Activated effector memory CD4-positive, alpha-beta T cell treated with anti-CD3 and anti-CD28 coated beads, Interleukin-2, amount 50 U/mL, for 16 hours (primary cell): ENCODE results near the gene PTPRJ.
A peak's percentile ranks its signal among the peaks of the same experiment; 100 is the strongest.

Source experiments
- DNase-seq: peaks from one replicate; pipeline ENCODE4 v3.0.0-alpha.2; 2020

The PTPRJ gene

DNA sequence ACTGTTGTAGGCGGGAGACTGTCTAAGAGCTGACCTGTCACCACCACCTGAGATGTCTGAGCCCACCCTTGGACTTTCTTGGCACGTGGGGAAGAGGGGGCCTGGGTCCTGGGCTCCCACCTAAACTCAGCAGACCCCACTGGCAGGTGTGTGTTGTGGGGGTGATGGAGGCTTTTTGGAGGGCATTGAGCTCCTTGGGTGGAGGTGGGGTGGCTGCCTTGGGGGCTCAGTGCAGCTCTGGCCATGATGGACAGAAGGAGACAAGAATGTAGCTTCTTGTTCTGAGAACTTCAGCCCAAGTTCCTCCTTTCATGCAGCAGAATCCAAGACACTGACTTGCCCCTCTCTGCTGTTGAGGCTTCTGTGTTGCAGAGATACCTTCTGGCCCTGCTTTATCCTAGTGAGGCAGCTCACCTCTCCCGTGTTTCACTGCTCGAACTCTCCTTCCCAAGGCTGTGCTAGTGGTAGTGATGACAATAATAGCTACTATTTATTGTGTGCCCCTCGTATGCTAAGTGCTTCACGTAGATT, 119.6 kb downstream of the PTPRJ start:
- no peak for DNase-seq

DNA sequence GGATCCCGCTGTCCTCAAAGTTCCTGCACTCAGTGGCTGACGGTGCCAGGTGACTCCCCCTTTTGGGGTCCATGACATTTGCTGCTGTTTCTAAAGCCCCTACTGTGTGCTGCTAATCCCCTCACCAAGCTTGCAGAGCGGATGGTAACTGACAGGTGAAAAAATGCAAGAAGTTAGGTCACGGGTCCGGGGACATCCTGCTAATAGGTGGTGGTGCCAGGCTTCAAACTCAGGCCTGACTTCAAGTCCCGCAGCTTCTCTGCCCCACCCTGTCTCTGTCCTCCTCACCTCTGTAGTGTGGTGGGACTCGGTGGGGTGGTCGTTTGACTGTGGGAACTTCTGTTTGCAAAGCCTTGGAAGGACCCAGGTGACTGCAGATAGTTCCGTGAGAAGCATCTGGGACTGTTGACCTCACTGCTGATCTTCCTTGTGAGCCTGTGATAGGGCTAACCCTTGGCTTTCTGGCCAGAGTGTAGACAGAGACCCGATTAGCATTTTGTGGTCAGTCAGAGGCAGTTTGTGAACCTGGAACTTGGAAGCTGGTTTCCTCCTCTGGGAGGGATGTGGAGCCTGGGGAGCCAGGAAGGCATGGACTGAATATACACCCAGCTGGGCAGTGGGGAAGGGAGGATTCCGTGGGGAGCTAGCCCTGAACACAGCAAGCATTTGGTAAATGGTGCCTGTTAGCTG, 120.8 kb downstream of the PTPRJ start:
- DNase-seq = no peak

DNA sequence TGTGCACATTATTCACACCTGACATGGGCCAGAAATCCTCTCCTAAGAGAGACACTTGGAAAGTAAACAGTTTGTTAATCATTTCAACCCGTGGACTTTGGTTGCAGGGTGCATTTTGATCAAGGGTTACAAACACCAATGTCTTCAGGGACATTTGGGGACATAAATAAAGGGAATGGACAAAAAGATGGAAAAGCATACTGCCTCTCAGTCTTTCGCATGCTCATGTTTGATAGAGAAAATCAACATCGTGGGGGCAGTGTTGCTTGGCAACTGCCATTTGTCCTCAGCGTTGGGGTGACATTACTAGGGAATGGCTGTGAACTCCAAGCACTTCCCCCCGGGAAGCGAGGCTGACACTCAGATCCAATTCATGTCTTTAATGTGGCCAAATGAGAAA, 121.6 kb downstream of the PTPRJ start:
- no peak for DNase-seq

DNA sequence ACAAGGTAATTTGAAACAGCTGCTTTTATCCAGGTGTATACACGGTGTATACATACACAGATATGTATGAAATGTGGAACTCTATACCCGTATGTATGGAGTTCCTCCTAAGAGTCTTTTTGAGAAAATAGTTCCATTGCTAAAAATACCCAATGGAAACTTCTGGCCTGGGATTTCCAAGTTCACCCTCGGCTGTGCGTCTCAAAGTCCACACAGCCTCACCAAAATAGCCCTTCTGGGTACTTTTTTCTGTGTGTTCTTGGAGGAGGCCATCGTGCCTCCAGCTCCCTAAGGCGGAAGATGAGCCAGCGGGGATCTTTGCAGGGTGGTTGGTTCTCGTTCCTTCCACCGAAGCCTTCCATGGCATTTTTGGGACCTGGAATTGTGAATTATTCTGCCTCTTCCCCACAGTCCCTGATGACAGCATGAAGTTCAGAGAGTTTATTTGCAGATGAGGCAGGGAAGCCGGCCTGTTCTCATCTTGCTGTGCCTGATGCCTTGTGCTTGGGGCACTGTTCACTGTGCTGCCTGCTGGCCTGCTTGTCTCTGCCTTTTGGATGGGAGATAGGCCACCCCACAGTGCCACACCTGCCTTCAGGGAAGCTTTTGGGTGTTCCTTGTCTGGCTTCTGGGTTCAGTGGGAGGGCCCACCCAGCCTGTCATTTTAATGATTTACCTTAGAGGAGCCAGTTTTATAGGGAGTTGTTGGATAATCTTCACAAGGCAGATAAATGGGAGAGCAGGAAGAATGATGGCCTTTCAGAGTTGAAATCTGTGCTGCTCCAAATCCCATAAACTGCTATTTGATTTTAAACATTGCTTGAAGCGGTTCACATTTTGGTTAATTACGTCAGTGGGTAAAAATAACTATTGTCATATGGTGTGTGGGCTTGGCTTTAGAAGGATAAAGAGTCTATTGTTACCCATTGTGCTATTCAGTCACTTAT, 123.5 kb downstream of the PTPRJ start:
- no peak for DNase-seq

DNA sequence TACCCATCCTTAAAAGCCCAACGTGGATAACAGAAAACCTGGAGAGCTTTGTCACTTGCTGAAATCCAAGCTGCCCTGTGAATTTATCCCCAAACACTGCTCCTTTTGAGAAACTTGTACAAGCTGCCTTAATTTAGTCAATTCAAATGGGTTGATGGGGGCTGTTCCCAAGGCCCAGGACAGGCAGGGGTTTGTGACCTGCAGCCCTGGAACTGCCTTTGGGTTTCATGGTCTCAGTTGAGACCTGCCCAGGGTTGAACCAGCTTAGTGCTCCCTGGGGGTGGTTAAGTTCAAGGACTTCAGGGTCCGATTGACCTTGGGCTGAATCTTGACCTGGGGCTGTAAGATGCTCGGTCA, 124.2 kb downstream of the PTPRJ start:
- no peak for DNase-seq

DNA sequence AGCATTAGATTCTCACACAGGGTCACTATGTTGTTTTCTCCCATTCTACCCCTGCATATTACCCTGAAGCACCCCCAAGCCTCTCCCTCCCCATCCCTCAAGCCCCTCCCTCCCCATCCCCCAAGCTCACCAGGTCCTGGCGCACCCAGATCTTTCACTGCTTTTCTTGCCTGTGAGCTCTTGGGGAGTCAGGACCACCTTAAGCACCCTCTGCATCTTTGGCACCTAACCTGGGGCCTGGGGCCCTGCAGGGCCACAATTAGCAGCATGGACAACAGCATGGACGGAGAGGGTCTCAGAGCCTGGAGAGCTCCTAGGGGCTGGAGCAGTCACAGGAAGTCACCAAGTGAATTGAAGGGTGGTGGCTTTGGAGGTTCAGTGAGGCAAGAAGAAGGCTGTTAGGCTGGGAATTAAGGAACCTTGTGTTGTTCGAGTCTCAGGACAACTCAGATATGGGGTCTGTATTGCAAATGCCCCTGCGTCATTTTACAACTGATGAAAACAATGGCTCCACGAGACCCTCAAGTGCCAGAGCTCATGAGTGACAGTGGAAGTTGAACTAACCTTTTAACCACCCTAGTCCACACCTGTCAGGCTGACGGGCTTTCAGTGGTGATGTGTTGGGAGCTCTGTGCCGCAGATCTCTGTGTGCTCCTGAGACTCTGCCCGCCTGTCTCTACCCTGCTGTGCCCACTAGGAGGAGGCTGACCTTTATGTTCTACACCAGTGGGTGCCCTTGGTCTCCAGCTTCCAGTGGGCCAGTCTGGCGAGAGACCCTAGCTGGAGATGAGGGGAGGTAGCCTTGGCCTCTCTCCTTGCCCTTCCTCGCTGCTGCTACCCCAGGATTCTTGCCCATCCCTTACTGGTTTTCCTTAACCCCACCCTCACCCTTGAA, 125.0 kb downstream of the PTPRJ start:
- no peak for DNase-seq

DNA sequence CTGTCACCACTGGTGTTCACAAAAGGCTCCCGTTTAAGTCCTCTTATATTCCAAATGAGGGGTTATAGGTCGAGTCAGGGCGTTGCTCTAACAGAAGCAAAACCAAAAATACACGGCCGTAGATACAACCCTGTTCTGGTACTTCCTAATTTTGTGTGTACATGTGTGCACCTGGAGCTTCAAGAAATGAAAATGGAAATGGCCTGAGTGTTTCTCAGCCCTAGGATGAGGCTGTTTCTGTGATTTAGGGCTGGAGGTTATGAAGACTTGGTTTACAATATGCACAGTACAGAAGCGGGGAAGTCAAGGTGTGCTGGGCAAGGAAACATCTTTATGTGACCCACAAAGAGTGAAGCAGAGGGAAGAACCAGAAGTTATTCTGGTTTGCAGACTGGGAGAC, 125.8 kb downstream of the PTPRJ start:
- no peak for DNase-seq

DNA sequence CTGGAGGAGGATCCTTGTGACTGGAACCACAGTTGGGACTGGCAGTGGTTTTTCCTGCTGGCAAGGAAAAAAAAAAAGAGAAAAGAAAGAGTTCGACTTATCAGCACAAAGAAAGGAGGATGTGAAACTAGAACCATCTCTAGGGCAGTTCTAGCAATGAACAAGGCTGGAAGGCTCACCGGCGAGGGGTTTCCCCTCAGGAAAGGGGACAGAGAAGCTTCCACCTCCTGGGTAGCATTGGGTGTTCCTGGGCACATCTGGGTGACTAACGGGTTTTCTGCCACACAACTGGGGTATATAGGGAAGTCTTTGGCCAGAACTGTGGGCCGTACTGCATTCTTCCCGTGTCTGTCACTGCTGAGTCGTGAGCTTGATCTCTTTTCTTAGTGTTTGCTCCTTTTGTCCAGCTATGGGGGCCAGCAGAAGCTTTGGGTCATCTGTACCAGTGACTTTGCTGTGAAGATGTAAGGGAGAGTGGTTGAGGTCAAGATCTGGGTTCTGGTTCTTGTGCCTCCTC, 126.9 kb downstream of the PTPRJ start:
- peak; percentile 72 for DNase-seq

DNA sequence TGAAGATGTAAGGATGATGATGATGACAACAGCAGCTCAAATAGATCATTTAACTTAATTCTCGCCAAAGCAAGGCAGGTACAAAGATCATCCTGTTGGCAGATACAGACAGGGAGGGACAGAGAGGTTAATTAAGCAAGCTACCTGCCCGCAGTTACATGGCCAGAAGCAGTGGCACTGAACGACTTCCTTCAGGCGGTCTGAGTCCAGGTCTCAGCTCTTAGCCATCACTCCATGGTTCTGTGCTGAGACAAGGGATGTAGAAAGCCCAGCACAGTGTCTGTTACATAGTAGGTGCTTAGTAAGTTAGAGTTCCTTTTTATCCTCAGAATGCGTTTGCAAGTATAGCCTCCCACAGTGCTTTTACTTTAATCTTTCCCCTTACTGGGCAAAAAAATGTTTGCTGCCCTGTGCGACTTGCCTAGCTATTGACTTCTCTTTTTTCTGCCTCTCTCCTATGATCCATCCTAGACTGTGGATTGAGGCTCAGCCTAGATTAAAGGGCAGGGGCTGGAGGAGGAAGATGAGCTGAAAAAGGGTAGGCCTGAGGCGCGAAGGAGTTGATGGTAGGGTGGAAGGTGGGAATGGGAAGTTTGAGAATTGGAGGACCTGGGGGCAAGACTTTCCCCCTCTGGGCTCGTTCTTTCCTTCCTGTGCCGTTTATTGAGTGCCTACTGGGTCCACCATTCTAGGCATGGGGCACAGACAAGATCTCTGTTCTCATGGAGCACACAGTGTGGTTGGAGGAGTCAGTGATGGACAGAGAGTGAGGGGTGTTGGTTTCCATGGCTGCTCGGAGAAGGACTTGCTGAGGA, 128.1 kb downstream of the PTPRJ start:
- DNase-seq = no peak

DNA sequence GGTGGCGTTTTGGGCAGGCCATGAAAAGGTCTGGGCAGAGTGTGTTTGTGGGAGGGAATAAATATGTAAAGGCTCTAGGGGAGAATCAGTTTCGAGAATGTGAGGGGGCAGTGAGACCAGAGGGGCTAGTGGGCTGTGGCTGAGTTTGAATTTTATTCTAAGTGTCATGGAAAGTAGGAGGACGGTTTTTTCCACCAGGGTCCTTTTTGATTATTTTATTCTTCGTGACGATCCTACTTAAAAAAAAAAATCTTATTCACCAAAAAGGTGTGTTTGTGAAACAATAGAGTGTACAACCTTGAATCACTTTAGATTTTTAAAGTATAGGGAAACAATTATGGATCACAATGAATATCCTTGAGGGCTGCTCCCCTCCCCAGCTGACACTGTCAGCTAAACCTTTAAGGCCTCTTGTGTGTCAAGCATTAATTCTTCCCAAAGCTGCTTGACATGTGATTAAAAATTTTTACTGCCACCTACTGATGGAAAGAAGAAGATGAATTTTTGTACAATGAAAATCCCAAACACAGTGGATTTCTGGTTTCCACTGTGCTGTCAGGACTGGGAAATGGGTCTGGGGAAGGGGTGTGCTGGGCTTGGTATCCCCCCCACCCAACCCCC, 128.8 kb downstream of the PTPRJ start:
- DNase-seq = no peak

DNA sequence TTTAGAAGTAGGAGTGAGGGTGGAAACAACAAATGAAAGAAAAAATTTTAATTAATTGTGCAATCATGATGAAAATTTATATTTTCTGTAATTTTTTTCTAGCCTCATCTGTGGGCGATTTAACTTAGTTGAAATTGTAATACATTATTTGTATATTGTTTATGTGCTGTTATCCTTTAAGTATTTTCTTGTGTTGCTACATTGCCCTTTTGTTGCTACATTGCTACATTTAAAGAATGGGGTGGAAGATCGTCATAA, 130.1 kb downstream of the PTPRJ start:
- DNase-seq = no peak

DNA sequence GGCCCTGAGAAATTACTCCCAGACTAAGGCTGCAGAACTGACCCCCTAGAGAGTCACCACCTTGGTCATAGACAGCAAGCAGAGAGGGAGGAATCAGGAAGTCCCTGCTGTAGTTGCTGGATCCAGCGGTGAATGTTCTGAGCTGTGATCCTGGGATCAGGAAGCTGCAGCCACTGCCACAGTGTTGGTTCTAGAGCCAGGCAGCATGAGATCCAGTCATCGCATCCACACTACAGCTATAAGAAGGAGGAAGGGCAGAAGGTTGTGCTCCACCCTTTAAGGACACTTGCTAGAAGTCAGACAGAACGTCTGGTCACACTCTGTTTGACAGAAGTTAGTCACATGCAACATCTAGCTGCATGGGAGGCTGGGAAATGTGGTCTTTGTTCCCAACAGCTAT, 131.5 kb downstream of the PTPRJ start:
- no peak for DNase-seq

DNA sequence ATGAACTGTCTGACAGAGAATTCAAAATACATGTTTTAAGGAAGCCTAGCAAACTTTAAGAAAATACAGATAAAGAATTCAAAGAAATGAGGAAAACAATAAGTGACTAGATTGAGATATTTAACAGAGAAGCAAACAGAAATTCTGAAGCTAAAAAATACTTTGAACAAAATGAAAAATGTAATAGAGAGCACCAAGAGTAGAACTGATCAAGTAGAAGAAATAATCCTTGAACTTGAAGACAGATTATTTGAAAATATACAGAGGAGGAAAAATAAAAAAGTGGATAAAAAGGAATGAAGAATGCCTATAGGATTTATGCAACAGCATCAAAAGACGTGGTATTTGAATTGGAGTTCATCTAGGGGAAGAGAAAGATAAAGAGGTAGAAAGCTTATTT, 134.4 kb downstream of the PTPRJ start:
- DNase-seq = no peak

DNA sequence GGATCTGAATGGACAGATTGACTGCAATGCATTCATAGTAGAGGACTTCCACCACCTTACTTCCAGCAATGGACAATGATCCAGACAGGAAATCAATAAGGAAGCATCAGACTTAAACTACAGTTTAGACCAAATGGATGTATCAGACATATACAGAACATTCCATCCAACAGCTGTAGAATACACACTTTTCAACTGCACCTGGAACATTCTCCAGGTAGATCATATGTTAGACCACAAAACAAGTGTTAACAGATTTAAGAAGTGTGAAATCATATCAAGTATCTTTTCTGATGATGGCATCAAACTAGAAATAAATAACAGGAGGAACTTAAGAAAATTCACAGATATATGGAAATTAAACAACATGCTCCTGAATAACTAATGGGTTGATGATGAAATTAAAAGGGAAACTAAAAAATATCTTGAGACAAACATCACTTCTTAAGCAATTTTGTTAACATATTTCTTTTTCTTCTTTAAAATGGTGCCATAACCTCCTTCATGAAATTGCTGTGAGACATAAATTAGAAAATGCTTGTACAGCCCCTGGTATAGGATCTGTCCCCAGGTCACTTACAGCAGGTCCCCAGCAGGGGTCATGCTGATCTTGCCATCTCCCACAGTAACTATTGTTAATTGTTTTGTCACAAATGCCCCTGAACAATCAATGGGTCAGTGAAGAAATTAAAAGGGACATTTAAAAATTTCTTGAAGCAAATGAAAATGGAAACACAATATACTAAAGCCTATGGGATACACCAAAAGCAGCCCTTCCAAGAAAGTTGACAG, 136.3 kb downstream of the PTPRJ start:
- no peak for DNase-seq

DNA sequence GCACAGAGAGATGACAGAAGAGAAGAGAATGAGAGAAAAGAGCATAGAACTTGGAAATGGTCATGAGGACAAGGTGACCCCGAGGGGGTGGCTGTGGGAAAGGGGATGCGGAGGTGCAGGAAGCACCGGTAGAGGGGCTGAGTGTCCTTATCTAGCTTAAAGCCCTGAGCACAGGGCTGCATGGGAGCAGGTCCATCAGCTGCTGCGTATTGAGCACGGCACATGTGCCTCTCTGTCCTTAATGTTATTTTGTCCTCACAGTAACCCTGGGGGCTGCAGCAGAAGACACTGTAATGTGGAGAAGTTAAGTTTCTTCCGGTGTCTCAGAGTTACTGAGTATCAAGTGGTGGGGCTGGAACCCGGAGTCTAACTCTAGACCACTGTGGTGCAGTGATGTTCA, 141.9 kb downstream of the PTPRJ start:
- no peak for DNase-seq

DNA sequence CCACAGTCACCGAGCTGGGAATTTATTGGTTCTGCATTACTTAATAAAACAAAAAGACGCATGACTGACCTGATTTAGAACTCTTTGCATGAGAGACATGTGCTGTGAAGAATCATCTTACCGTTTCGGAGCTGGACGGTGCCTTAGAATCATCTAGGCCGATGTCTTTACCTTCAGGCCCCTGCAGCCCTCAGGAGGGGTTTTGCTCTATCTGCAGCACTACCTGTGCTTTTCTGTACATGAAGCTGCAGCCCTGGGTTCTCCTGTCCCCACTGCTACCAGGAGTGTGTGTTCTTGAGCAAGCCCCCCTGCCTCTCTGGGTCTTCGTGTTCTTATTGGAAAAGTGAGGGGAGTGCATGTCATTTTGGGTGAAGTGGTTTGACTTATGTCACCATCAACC, 142.3 kb downstream of the PTPRJ start:
- DNase-seq = no peak

DNA sequence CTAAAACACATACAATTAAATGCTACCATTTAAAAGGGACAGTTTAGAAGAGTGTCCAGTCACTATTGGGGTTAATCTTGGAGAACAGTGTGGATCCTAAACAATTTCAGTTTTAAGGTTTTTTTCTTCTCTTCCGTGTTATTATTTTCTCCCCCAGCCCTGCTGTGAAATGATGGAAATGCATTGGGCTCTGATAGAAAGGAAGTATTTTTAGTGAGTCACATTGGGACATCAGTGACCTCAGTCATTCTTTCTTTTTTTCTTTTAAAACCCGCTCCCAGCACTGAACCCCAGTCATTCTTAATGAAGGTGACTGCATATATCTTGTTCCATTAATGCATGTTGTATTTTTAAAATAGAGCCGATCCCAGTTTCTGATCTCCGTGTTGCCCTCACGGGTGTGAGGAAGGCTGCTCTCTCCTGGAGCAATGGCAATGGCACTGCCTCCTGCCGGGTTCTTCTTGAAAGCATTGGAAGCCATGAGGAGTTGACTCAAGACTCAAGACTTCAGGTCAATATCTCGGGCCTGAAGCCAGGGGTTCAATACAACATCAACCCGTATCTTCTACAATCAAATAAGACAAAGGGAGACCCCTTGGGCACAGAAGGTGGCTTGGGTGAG, 143.0 kb downstream of the PTPRJ start:
- DNase-seq = no peak

DNA sequence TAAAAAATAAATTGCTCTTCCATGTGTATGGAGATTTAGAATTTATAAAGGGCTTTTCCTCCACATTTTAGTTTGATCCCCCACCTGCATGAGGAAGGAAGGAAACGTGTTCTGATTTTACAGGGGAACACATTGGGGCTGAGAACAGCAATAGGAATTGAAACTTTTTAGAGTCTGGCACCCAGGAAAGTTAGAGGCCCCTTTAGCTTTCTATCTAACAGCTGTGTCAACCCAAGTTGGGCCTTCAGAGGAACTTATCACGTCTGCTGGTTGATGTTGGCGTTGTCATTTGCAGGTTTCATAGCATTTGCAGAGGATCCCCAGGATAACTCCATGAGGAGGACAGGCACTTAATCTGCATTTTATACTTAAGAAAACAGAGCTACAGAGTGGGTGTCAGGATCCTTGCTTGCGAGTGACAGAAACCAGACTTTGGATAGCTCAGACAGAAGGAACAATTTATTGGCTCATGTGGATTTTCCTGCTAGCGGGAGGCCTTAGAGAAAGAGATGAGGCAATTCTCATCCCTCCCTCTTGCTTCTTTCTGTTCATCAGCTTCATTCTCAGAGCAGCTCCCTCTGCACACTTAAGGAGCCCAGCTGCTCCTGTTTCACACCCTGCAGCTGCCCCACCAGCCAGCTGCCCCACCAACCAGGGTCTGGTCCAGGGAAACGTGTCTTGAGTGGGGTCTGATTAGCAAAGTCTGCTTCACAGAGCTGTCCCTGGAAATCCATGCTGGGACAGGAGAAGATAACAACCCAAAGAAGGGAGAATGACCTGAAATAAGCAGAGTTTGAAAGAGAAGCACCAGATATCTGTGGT, 143.8 kb downstream of the PTPRJ start:
- no peak for DNase-seq

DNA sequence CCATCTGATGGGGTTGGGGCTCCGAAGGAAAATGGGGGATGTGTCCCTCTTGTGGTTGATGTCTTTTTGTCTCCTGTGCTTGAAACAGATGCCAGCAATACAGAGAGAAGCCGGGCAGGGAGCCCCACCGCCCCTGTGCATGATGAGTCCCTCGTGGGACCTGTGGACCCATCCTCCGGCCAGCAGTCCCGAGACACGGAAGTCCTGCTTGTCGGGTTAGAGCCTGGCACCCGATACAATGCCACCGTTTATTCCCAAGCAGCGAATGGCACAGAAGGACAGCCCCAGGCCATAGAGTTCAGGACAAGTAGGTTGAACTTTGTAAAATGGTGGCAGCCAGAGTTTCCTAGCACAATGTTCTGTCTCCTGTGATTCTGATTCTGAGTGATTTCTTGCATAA, 144.5 kb downstream of the PTPRJ start:
- DNase-seq = no peak

DNA sequence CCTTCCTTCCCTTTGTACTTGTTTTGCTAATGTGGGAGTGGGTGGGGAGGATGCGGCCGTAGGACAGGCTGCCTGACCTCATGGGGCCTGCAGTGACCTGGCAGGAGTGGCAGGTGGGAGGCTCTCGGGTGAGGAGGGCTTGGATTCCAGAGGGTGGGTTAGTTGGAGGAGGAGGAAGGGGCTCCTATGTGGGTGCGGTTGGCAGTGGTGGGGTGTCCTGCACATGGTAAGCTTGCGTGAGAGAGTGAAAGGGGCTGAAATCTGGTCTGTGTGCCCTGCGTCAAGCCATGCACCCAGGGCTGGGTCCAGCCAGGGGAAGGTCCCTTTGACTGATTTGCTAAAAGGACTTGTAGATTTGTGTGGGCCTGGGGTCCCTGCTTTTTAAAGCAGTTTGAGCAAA, 145.5 kb downstream of the PTPRJ start:
- no peak for DNase-seq
